GM12878 (cell line): Measurements from ENCODE around the gene ROBO1. TPM values are rescaled to one million over a fixed set of nuclear protein-coding genes. Genes with fewer than 3 reads are reported as not detected.

Source experiments
- ASH2L ChIP-seq: fragments of 300-600, 200-600 bp; sonication (generic); IDR thresholded peaks from 2 replicates; pipeline ENCODE4 v1.6.1; 2017; ENCODE audit warnings: low read depth, mild to moderate bottlenecking, borderline replicate concordance
- BCL11A ChIP-seq: IDR thresholded peaks from 2 replicates; pipeline ENCODE4 v1.6.1; 2011; ENCODE audit warnings: low read depth, low read length
- HDAC6 ChIP-seq: fragments of 200-600 bp; sonication (generic); IDR thresholded peaks from one replicate; pipeline ENCODE4 v1.8.0; 2017; ENCODE audit warnings: antibody characterized with exemption; ENCODE audit not compliant: unreplicated experiment
- KAT2A ChIP-seq: conservative IDR thresholded peaks from 2 replicates; pipeline ENCODE4 v1.6.1; 2011; ENCODE audit warnings: low read depth, low read length; ENCODE audit not compliant: control insufficient read depth
- MYC ChIP-seq: IDR thresholded peaks from 2 replicates; pipeline ENCODE4 v1.6.1; 2011; ENCODE audit warnings: mild to moderate bottlenecking, low read length, moderate library complexity, inconsistent platforms; ENCODE audit not compliant: insufficient read depth, insufficient replicate concordance, insufficient read length, severe bottlenecking
- NFYA ChIP-seq: IDR thresholded peaks from 2 replicates; pipeline ENCODE4 v1.6.1; 2011; ENCODE audit warnings: low read depth, mild to moderate bottlenecking, low read length, improper control_type of control experiment, borderline replicate concordance
- POLR2AphosphoS2 ChIP-seq: IDR thresholded peaks from 2 replicates; pipeline ENCODE4 v1.6.1; 2011; ENCODE audit warnings: low read depth, mild to moderate bottlenecking, low read length, improper control_type of control experiment, moderate library complexity
- POLR2AphosphoS5 ChIP-seq: IDR thresholded peaks from 2 replicates; pipeline ENCODE4 v1.6.1; 2011; ENCODE audit warnings: mild to moderate bottlenecking, low read length, inconsistent platforms
- SMAD1 ChIP-seq: fragments of 450-650 bp; IDR thresholded peaks from 2 replicates; pipeline ENCODE4 v1.6.1; 2018; ENCODE audit warnings: mild to moderate bottlenecking, low read depth; ENCODE audit not compliant: partially characterized antibody
- SMC3 ChIP-seq: IDR thresholded peaks from 2 replicates; pipeline ENCODE4 v1.6.1; 2011; ENCODE audit warnings: low read length, improper control_type of control experiment, borderline replicate concordance
- SREBF2 ChIP-seq: IDR thresholded peaks from 2 replicates; pipeline ENCODE4 v1.6.1; 2012; ENCODE audit warnings: mild to moderate bottlenecking, low read length
- ZNF207 ChIP-seq: fragments of 450-650 bp; IDR thresholded peaks from 2 replicates; pipeline ENCODE4 v1.6.1; 2014; ENCODE audit warnings: antibody characterized with exemption, mild to moderate bottlenecking, borderline replicate concordance
- polyA plus RNA-seq, 11 experiments: library from polyadenylated mRNA; depleted of rRNA in 4 of 11; unstranded in 6 of 11; stranded (reverse) in 5 of 11; fragments of >200 nt; fragmentation: Nextera tagmentation in 4 of 11; fragmentation: Illumina TruSeq in 1 of 11; extraction: Ambion mirVana in 4 of 11; extraction: Trizol in 1 of 11; gene quantifications; 1 replicate in 1 of 11; 2 replicates in 10 of 11; pipeline versions ENCODE4 v1.2.1 to v1.2.3, GENCODE V29; 2011 to 2016; ENCODE audit warnings: inconsistent platforms in 2 of 11, missing spikeins in 2 of 11, low read depth in 1 of 11
- total RNA-seq, 4 experiments: library from RNA; depleted of rRNA in 3 of 4; stranded (reverse); fragments of >200 nt in 3 of 4; fragmentation: Illumina TruSeq in 1 of 4; extraction: Trizol in 1 of 4; gene quantifications; 2 replicates each; pipeline versions ENCODE4 v1.2.1 to v1.2.3, GENCODE V29; 2013 to 2021
- TF ChIP-seq, protein P1 (sequence below): fragments of 450-650 bp; IDR thresholded peaks from 2 replicates; pipeline ENCODE4 v1.6.1; 2016; ENCODE audit warnings: mild to moderate bottlenecking, moderate library complexity, borderline replicate concordance
- TF ChIP-seq, protein P2 (sequence below): fragments of 450-650 bp; IDR thresholded peaks from 2 replicates; pipeline ENCODE4 v1.6.1; 2017; ENCODE audit warnings: antibody characterized with exemption, mild to moderate bottlenecking, moderate library complexity

ROBO1 gene
- total and polyA plus RNA-seq, 10 of the 15 experiments (the other 5 are each of a cell fraction or from before 2014, with no cell fraction given) = 0.29 to 46.5 (median 1.2) TPM

DNA sequence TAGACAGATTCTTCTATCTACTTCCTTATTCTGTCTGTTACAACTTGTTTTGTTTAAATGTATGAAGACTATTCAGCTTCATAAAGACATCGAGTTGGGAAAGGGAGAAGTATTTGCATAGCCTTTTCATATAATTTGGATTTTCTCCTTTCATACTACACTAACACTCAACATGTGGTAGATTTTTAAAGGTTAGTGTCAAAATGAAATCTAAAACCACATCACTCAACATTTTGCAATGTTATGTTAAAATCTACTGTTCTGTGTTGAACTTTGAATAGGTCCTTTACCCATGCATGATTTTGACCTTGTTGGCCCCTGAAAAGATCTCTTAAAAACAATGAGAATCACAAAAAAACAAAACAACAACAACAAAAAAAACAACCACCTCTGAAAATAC, 860.9 kb downstream of the ROBO1 start (continued):
- TF ChIP-seq, protein P1, sequence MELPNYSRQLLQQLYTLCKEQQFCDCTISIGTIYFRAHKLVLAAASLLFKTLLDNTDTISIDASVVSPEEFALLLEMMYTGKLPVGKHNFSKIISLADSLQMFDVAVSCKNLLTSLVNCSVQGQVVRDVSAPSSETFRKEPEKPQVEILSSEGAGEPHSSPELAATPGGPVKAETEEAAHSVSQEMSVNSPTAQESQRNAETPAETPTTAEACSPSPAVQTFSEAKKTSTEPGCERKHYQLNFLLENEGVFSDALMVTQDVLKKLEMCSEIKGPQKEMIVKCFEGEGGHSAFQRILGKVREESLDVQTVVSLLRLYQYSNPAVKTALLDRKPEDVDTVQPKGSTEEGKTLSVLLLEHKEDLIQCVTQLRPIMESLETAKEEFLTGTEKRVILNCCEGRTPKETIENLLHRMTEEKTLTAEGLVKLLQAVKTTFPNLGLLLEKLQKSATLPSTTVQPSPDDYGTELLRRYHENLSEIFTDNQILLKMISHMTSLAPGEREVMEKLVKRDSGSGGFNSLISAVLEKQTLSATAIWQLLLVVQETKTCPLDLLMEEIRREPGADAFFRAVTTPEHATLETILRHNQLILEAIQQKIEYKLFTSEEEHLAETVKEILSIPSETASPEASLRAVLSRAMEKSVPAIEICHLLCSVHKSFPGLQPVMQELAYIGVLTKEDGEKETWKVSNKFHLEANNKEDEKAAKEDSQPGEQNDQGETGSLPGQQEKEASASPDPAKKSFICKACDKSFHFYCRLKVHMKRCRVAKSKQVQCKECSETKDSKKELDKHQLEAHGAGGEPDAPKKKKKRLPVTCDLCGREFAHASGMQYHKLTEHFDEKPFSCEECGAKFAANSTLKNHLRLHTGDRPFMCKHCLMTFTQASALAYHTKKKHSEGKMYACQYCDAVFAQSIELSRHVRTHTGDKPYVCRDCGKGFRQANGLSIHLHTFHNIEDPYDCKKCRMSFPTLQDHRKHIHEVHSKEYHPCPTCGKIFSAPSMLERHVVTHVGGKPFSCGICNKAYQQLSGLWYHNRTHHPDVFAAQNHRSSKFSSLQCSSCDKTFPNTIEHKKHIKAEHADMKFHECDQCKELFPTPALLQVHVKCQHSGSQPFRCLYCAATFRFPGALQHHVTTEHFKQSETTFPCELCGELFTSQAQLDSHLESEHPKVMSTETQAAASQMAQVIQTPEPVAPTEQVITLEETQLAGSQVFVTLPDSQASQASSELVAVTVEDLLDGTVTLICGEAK = no peak
- TF ChIP-seq BCL11A (no peak), POLR2AphosphoS2 (no peak), POLR2AphosphoS5 (no peak), ASH2L (no peak), MYC (no peak), KAT2A (no peak), NFYA (no peak), ZNF207 (no peak), SMAD1 (no peak), SMC3 (no peak), HDAC6 (no peak), SREBF2 (no peak)
- TF ChIP-seq, protein P2, sequence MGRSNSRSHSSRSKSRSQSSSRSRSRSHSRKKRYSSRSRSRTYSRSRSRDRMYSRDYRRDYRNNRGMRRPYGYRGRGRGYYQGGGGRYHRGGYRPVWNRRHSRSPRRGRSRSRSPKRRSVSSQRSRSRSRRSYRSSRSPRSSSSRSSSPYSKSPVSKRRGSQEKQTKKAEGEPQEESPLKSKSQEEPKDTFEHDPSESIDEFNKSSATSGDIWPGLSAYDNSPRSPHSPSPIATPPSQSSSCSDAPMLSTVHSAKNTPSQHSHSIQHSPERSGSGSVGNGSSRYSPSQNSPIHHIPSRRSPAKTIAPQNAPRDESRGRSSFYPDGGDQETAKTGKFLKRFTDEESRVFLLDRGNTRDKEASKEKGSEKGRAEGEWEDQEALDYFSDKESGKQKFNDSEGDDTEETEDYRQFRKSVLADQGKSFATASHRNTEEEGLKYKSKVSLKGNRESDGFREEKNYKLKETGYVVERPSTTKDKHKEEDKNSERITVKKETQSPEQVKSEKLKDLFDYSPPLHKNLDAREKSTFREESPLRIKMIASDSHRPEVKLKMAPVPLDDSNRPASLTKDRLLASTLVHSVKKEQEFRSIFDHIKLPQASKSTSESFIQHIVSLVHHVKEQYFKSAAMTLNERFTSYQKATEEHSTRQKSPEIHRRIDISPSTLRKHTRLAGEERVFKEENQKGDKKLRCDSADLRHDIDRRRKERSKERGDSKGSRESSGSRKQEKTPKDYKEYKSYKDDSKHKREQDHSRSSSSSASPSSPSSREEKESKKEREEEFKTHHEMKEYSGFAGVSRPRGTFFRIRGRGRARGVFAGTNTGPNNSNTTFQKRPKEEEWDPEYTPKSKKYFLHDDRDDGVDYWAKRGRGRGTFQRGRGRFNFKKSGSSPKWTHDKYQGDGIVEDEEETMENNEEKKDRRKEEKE = no peak
